Measurements from ENCODE around the gene SLC25A45. TPM values are rescaled to one million over a fixed set of nuclear protein-coding genes. Genes with fewer than 3 reads are reported as not detected.
A peak's percentile ranks its signal among the peaks of the same experiment; 100 is the strongest.

Gene SLC25A45
- total RNA-seq, 4 donors from 2014 or later, result 2.2 to 5.6 (median 5.2) TPM

DNA sequence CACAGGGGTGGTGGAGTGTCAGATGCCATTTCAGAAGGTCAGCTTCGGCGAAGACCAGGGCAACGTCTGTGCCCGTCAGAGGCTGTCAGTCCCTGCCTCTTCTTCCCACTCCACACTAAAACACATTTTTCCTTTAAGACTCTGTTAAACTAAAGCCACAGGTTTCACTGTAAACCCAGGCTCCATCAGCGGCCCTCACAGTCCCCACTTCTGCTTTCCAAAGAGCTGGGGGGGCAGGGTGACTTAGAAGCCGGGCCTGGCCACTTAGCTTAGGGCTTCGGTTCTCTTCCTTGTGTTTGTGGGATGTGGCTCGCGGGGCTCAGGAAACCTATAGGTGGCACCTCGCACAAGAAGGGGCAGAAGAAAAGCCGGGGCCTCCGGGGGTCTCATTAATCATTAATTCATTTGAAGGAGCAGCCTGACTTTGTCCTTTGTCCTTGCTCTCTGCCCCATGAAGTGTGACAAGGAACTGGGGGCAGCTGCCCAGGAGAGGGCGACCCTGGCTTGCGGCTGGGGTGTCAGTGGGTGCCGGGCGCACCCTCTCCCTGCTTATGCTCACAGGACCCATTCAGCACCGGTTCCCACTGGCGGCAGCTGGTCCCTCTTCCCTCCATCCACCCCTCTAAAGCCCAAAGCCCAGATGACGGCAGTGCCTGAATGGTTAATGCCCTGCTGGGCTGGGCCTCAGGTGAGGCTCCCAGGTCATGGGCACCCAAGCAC is 4.1 kb downstream of the SLC25A45 start:
- Histone ChIP-seq H3K9me3 (no peaks in the 10 kb centered on the region), H3K36me3 (no peaks in the 10 kb centered on the region), H3K27ac (no peak overlapping the region), H3K27me3 (no peaks in the 10 kb centered on the region), H3K4me1 (peaks cover 25 to 30% (median 27%) of the 10 kb centered on the region in 4 donors), H3K4me3 (no peak overlapping the region)
- intact Hi-C loops (cut with DNase I; ENCODE audit: low total_unique reads) (no loop called here), in situ Hi-C loops (cut with MboI; ENCODE audit: low pct_ligation_motif_present in 1 of 4, low pct_unique_long_range_greater_than_20kb in 1 of 4, low sequenced_read_pairs in 3 of 4) (no loop called here)
- WGBS, 2 donors (ENCODE audit: low coverage in 1 of 2), result 77% methylated on average over 19 of the region's 19 CpGs; no CpG with 5 or more reads in 1 of the 2 donors
- TF ChIP-seq POLR2A (IDR thresholded peaks at IDR 0.05), result no peak
- no peak for TF ChIP-seq EP300 (IDR thresholded peaks at IDR 0.05; ENCODE audit: low read depth)
- no peak for TF ChIP-seq POLR2AphosphoS5 (IDR thresholded peaks at IDR 0.05)
- TF ChIP-seq, protein P1, sequence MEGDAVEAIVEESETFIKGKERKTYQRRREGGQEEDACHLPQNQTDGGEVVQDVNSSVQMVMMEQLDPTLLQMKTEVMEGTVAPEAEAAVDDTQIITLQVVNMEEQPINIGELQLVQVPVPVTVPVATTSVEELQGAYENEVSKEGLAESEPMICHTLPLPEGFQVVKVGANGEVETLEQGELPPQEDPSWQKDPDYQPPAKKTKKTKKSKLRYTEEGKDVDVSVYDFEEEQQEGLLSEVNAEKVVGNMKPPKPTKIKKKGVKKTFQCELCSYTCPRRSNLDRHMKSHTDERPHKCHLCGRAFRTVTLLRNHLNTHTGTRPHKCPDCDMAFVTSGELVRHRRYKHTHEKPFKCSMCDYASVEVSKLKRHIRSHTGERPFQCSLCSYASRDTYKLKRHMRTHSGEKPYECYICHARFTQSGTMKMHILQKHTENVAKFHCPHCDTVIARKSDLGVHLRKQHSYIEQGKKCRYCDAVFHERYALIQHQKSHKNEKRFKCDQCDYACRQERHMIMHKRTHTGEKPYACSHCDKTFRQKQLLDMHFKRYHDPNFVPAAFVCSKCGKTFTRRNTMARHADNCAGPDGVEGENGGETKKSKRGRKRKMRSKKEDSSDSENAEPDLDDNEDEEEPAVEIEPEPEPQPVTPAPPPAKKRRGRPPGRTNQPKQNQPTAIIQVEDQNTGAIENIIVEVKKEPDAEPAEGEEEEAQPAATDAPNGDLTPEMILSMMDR (IDR thresholded peaks at IDR 0.05), result no peak
- DNase-seq, result peak; percentile 52

DNA sequence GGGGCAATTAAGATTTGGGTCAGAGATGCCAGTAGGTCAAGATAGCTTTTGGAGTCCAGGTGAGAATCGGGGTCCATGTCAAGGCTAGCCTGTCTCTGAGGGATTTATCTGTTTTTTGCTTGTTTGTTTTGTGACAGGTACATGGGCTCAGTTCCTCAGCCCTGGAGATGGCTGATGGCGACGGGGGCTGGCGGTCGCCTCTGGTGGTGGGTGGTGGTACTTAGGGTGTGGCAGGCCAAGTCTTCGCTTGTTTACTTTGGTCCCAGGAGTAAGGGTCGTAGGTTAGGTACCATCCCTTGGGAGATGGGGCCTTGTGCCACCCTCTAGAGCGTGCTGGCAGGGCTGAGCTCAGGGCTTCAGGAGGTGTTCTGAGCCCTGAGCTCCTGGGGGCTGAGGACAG is 4.7 kb downstream of the SLC25A45 start:
- in situ Hi-C loops (cut with MboI; ENCODE audit: low pct_ligation_motif_present in 1 of 4, low pct_unique_long_range_greater_than_20kb in 1 of 4, low sequenced_read_pairs in 3 of 4), result no loop called here

DNA sequence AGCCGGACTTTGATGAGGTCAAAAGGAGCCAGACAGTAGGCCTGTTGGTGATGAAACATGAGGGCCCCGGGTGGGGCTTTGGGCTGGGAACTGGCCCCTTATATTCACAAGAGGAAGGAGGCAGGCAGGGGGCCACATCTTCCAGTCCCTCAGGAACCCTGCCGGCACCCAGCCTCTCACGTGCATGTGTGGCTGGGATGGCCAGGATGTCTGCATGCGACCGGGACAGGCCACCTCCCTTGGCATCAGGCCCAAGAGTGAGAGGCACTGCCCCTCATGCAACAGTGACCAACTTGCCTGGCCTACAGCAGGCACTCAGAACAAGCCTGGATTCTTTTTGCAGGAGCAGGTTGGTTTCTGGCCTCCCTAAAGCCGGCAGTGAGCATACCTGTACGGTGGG is 5.4 kb downstream of the SLC25A45 start:
- Histone ChIP-seq H3K27ac (no peak overlapping the region), H3K4me1 (peaks cover 15 to 18% (median 16%) of the 10 kb centered on the region in 4 donors), H3K4me3 (no peak overlapping the region), H3K9me3 (no peaks in the 10 kb centered on the region), H3K36me3 (no peaks in the 10 kb centered on the region), H3K27me3 (no peaks in the 10 kb centered on the region)
- in situ Hi-C loops (cut with MboI; ENCODE audit: low pct_ligation_motif_present in 1 of 4, low pct_unique_long_range_greater_than_20kb in 1 of 4, low sequenced_read_pairs in 3 of 4), result no loop called here
- intact Hi-C loops (cut with DNase I; ENCODE audit: low total_unique reads), result no loop called here
- DNase-seq, result no peak
- 79% methylated on average over 8 of the region's 8 CpGs; no CpG with 5 or more reads in 1 of the 2 donors for WGBS, 2 donors (ENCODE audit: low coverage in 1 of 2)
- no peak for TF ChIP-seq POLR2A (IDR thresholded peaks at IDR 0.05)
- no peak for TF ChIP-seq EP300 (IDR thresholded peaks at IDR 0.05; ENCODE audit: low read depth)
- no peak for TF ChIP-seq POLR2AphosphoS5 (IDR thresholded peaks at IDR 0.05)
- TF ChIP-seq, protein P1 (IDR thresholded peaks at IDR 0.05), result no peak

More for the DNA sequence above, 4.7 kb downstream of the SLC25A45 start:
- no peak for DNase-seq
- H3K9me3 ChIP-seq, result no peaks in the 10 kb centered on the region
- no peak overlapping the region for H3K27ac ChIP-seq
- H3K27me3 ChIP-seq, result no peaks in the 10 kb centered on the region
- H3K4me1 ChIP-seq, result peaks cover 19 to 24% (median 21%) of the 10 kb centered on the region in 4 donors
- no peak overlapping the region for H3K4me3 ChIP-seq
- H3K36me3 ChIP-seq, result no peaks in the 10 kb centered on the region
- TF ChIP-seq, protein P1 (IDR thresholded peaks at IDR 0.05), result no peak
- TF ChIP-seq EP300 (IDR thresholded peaks at IDR 0.05; ENCODE audit: low read depth) (no peak), POLR2A (IDR thresholded peaks at IDR 0.05) (no peak), POLR2AphosphoS5 (IDR thresholded peaks at IDR 0.05) (no peak)
- WGBS, 2 donors (ENCODE audit: low coverage in 1 of 2), result 92 to 100% methylated on average over 1 to 8 of the region's 8 CpGs
- intact Hi-C loops (cut with DNase I; ENCODE audit: low total_unique reads), result no loop called here

DNA sequence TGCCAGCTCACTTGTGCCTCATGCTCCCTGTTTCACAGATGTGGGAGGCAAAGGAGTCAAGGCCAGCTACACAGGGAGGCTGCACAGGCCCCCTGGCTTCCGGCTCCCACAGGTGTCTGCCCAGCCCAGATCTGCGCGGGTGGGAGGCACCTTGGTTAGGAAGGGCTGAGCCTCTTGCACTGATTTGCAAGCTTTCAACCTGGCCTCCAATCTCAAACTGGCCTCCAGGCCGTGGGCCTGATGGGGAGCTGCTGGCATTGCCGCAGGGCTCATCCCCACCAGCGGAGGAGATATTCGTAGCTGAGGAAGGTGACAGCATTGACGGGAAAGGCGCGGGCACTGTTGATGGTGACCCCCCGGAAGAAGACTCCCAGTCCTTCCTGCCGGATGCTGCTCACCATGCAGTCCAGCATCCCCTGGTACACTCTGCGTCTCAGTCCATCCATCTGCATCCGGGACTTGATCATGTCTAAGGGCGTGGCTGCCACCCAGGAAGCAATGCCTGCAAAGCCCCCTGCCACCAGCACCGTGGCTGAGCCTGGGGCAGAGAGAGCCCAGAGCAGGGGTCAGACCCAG is 6.2 kb downstream of the SLC25A45 start:
- Histone ChIP-seq H3K4me1 (peaks cover 8 to 9% (median 9%) of the 10 kb centered on the region in 4 donors), H3K9me3 (no peaks in the 10 kb centered on the region), H3K27me3 (no peaks in the 10 kb centered on the region), H3K27ac (no peak overlapping the region), H3K36me3 (no peaks in the 10 kb centered on the region), H3K4me3 (no peak overlapping the region)
- no peak for TF ChIP-seq EP300 (IDR thresholded peaks at IDR 0.05; ENCODE audit: low read depth)
- TF ChIP-seq POLR2A (IDR thresholded peaks at IDR 0.05), result no peak
- intact Hi-C loops (cut with DNase I; ENCODE audit: low total_unique reads) (no loop called here), in situ Hi-C loops (cut with MboI; ENCODE audit: low pct_ligation_motif_present in 1 of 4, low pct_unique_long_range_greater_than_20kb in 1 of 4, low sequenced_read_pairs in 3 of 4) (no loop called here)
- DNase-seq, result no peak
- 89% methylated on average over 16 of the region's 16 CpGs; no CpG with 5 or more reads in 1 of the 2 donors for WGBS, 2 donors (ENCODE audit: low coverage in 1 of 2)

All from transverse colon (tissue), 4 donors.